ENCODE results near the gene SCYGR8.

SCYGR8 gene

GRCh38 chr2:227761740-227762476 is 16.2 kb downstream of the SCYGR8 start:
- DNase-seq (ENCODE audit: low read depth) = no peak

GRCh38 chr2:227765788-227766372 is 20.2 kb downstream of the SCYGR8 start:
- DNase-seq (ENCODE audit: low read depth) = no peak

- DNase-seq (ENCODE audit: low read depth) = peak; percentile 41
These were observed 20.7 kb downstream of the SCYGR8 start for GRCh38 chr2:227766373-227766883.

GRCh38 chr2:227767830-227768229 is 22.1 kb downstream of the SCYGR8 start:
- DNase-seq (ENCODE audit: low read depth) = no peak

- no peak for DNase-seq (ENCODE audit: low read depth)
These were observed 26.5 kb downstream of the SCYGR8 start for GRCh38 chr2:227772197-227772661.

GRCh38 chr2:227772932-227773331 is 27.2 kb downstream of the SCYGR8 start:
- DNase-seq (ENCODE audit: low read depth) = no peak

- no peak for DNase-seq (ENCODE audit: low read depth)
These were observed 28.4 kb downstream of the SCYGR8 start for GRCh38 chr2:227774011-227774624.

GRCh38 chr2:227774895-227775842 is 29.5 kb downstream of the SCYGR8 start:
- DNase-seq (ENCODE audit: low read depth) = no peak

- no peak for DNase-seq (ENCODE audit: low read depth)
These were observed 35.4 kb downstream of the SCYGR8 start for GRCh38 chr2:227780981-227781615.

- no peak for DNase-seq (ENCODE audit: low read depth)
These were observed 36.1 kb downstream of the SCYGR8 start for GRCh38 chr2:227781841-227782240.

- DNase-seq (ENCODE audit: low read depth) = no peak
These were observed 37.1 kb downstream of the SCYGR8 start for GRCh38 chr2:227782804-227783203.

- no peak for DNase-seq (ENCODE audit: low read depth)
These were observed 37.9 kb downstream of the SCYGR8 start for GRCh38 chr2:227783404-227784138.

- no peak for DNase-seq (ENCODE audit: low read depth)
These were observed 39.6 kb downstream of the SCYGR8 start for GRCh38 chr2:227785293-227785692.

- DNase-seq (ENCODE audit: low read depth) = no peak
These were observed 42.9 kb downstream of the SCYGR8 start for GRCh38 chr2:227788561-227789018.

GRCh38 chr2:227789803-227790202 is 44.1 kb downstream of the SCYGR8 start:
- DNase-seq (ENCODE audit: low read depth) = no peak

GRCh38 chr2:227793148-227793712 is 47.5 kb downstream of the SCYGR8 start:
- DNase-seq (ENCODE audit: low read depth) = no peak

All from activated T-cell treated with anti-CD3 and anti-CD28 coated beads for 1 hour (primary cell).